Stomach smooth muscle (tissue), 2 donors: Measurements from ENCODE around the gene UST.

Experiments
- H3K27ac ChIP-seq: one replicate; pipeline ENCODE4 v1.7.0; 2013; ENCODE audit warnings: mild to moderate bottlenecking, low read length, inconsistent platforms
- H3K27me3 ChIP-seq, 2 donors: one replicate each; pipeline ENCODE4 v1.7.0; 2013; ENCODE audit warnings: low read length in 2 of 2; ENCODE audit not compliant: insufficient read depth in 2 of 2, control insufficient read depth in 1 of 2
- H3K36me3 ChIP-seq, 2 donors: one replicate each; pipeline ENCODE4 v1.7.0; 2013; ENCODE audit warnings: low read length in 2 of 2; ENCODE audit not compliant: control insufficient read depth in 2 of 2, insufficient read depth in 2 of 2
- H3K4me1 ChIP-seq: one replicate; pipeline ENCODE4 v1.7.0; 2013; ENCODE audit warnings: low read length; ENCODE audit not compliant: control insufficient read depth, insufficient read depth
- H3K4me3 ChIP-seq, 2 donors: one replicate each; pipeline ENCODE4 v1.7.0; 2013; ENCODE audit warnings: low read length in 2 of 2
- H3K9ac ChIP-seq, 2 donors: one replicate each; pipeline ENCODE4 v1.7.0; 2013; ENCODE audit warnings: low read length in 2 of 2, mild to moderate bottlenecking in 1 of 2
- H3K9me3 ChIP-seq, 2 donors: one replicate each; pipeline ENCODE4 v1.7.0; 2013; ENCODE audit warnings: low read length in 2 of 2; ENCODE audit not compliant: control insufficient read depth in 2 of 2
- donor health status: healthy.
- donor health status: Pancreatic carcinoma.

UST gene

DNA sequence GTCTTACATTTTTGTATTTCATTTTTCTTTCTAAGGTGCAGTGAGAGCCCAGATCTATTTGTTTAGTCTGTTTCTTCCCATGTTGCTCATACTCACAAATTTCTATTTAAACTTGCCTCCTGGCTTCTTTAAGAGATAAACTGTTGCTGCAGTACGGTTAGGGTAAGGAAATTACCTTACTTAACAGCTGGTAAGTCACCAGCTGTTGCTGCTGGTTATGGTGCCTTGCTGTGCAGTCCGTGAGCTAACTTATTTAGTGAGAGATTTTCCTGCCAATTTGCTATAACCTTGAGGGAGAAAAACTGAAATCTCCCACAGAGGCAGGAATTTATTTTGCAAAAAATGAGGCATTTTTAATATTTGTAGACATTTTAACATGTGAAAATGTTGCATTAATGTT is 261.0 kb downstream of the UST start:
- Histone ChIP-seq H3K36me3 (peaks cover 3 to 7% of the 10 kb centered on the region in 2 donors), H3K9ac (no peak overlapping the region), H3K4me1 (no peaks in the 10 kb centered on the region), H3K27me3 (no peaks in the 10 kb centered on the region), H3K9me3 (no peaks in the 10 kb centered on the region), H3K27ac (no peak overlapping the region), H3K4me3 (no peak overlapping the region)

GRCh38 chr6:149008741-149009140 is 261.9 kb downstream of the UST start:
- H3K9ac ChIP-seq = no peak overlapping the region
- H3K4me1 ChIP-seq = no peaks in the 10 kb centered on the region
- no peak overlapping the region for H3K27ac ChIP-seq
- peaks cover 3 to 7% of the 10 kb centered on the region in 2 donors for H3K36me3 ChIP-seq
- no peaks in the 10 kb centered on the region for H3K27me3 ChIP-seq
- no peak overlapping the region for H3K4me3 ChIP-seq
- no peaks in the 10 kb centered on the region for H3K9me3 ChIP-seq

- H3K9me3 ChIP-seq = no peaks in the 10 kb centered on the region
- H3K4me1 ChIP-seq = peaks cover 3% of the 10 kb centered on the region
- H3K27ac ChIP-seq = no peak overlapping the region
- H3K4me3 ChIP-seq = no peak overlapping the region
- no peak overlapping the region for H3K9ac ChIP-seq
- no peaks in the 10 kb centered on the region for H3K36me3 ChIP-seq
- no peaks in the 10 kb centered on the region for H3K27me3 ChIP-seq
Observed at GRCh38 chr6:149012040-149012545, 265.3 kb downstream of the UST start.

GRCh38 chr6:149013586-149014344 is 266.9 kb downstream of the UST start:
- Histone ChIP-seq H3K27me3 (no peaks in the 10 kb centered on the region), H3K36me3 (peaks cover 0 to 3% of the 10 kb centered on the region in 2 donors), H3K27ac (no peak overlapping the region), H3K4me3 (no peak overlapping the region), H3K9ac (no peak overlapping the region), H3K9me3 (no peaks in the 10 kb centered on the region), H3K4me1 (peaks cover 3% of the 10 kb centered on the region)

DNA sequence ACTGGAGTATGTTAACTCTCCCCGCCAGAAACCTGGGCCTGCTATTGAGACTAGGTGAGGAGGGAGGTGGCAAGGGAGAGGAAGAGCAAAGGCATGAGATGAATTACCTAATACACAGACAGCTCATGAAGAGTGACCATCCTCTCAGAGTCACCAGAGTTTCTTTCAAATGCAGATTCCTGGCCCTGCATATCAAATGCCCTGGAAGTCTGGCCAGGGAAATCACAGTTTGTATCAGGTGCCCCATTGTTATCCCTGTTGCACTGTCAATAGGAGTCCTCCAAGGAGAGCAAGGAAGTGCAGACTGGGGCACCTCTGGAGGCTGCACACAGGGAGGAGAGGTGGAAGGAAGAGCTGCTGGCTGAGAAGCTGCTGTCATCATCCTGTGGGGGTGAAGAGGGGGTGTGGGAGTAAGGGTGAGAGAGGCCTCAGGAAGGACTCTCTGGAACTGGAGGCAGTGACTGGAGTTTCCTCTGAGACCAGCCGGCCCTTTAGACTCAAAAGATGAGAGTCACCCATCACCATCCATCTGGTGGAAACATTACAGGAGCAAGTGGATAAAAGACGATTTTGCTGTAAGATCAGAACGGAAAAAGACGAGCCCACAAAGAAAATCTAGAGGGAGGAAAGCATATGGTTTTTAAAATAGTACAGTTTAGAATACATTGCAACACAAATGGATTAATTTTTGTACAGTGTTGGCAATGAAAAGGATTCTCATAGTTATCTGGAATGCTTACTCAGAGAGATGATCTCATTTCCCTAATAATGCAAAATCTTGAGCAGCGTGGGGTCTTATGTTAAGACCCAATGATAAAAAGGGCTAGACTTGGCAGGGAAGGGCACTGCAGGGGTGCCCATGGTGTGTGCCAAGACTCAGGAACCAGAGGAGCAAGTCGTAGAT is 268.1 kb downstream of the UST start:
- no peak overlapping the region for H3K4me3 ChIP-seq
- H3K9ac ChIP-seq = no peak overlapping the region
- H3K27ac ChIP-seq = no peak overlapping the region
- H3K27me3 ChIP-seq = no peaks in the 10 kb centered on the region
- no peaks in the 10 kb centered on the region for H3K9me3 ChIP-seq
- H3K36me3 ChIP-seq = peaks cover 5 to 12% of the 10 kb centered on the region in 2 donors
- H3K4me1 ChIP-seq = peaks cover 3% of the 10 kb centered on the region

GRCh38 chr6:149015535-149016525 is 269.0 kb downstream of the UST start:
- H3K4me3 ChIP-seq = no peak overlapping the region
- H3K27ac ChIP-seq = no peak overlapping the region
- H3K27me3 ChIP-seq = no peaks in the 10 kb centered on the region
- H3K4me1 ChIP-seq = peaks cover 3% of the 10 kb centered on the region
- no peak overlapping the region for H3K9ac ChIP-seq
- no peaks in the 10 kb centered on the region for H3K9me3 ChIP-seq
- peaks cover 5 to 12% of the 10 kb centered on the region in 2 donors for H3K36me3 ChIP-seq

- Histone ChIP-seq H3K9ac (no peak overlapping the region), H3K9me3 (no peaks in the 10 kb centered on the region), H3K4me1 (peaks cover 3% of the 10 kb centered on the region), H3K36me3 (peaks cover 8 to 20% of the 10 kb centered on the region in 2 donors), H3K4me3 (no peak overlapping the region), H3K27me3 (no peaks in the 10 kb centered on the region), H3K27ac (no peak overlapping the region)
Observed at GRCh38 chr6:149016716-149017115, 269.9 kb downstream of the UST start.

DNA sequence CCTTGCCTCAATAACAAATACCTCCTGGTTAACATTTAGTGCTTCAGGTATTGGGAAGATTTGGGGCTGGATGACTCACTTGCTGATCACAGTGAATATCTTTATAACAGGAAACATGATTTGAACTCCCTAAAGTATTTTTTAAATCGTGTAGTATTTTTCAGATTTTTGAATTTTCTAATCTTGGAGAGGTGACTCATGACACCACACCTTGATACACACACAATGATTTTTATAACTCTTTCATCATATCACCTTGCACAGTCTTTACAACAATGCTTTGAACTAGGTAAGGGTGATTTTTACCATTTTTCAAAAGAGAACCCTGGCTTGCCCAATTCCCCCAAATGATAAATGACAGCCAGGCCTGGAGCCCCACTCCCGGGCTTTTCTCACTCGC is 273.5 kb downstream of the UST start:
- Histone ChIP-seq H3K4me3 (no peak overlapping the region), H3K9ac (no peak overlapping the region), H3K27me3 (no peaks in the 10 kb centered on the region), H3K36me3 (peaks cover 15 to 30% of the 10 kb centered on the region in 2 donors), H3K4me1 (no peaks in the 10 kb centered on the region), H3K9me3 (no peaks in the 10 kb centered on the region), H3K27ac (no peak overlapping the region)

DNA sequence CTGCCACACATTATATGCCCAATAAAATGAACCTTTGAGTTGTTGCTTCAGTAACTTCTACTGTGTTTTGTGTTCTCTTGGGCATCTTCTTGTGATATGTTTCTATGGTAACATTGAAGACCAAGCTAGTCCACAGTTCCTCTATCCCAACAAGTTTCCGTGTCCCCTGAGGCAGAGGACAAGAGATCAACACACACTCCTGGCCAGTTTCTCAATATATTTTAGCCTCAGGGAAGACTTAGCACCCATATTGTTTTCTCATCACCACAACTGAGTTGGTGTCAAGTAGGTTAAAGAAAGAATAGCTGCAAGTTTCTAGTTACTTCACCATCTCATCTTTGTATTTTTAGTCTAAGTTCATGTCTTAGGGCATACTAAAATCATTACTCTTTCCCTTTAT is 277.5 kb downstream of the UST start:
- Histone ChIP-seq H3K9ac (no peak overlapping the region), H3K4me3 (no peak overlapping the region), H3K36me3 (peaks cover 15 to 23% of the 10 kb centered on the region in 2 donors), H3K9me3 (no peaks in the 10 kb centered on the region), H3K27ac (no peak overlapping the region), H3K4me1 (no peaks in the 10 kb centered on the region), H3K27me3 (no peaks in the 10 kb centered on the region)

- H3K9ac ChIP-seq = no peak overlapping the region
- H3K4me1 ChIP-seq = no peaks in the 10 kb centered on the region
- H3K27ac ChIP-seq = no peak overlapping the region
- peaks cover 9 to 18% of the 10 kb centered on the region in 2 donors for H3K36me3 ChIP-seq
- H3K4me3 ChIP-seq = no peak overlapping the region
- no peaks in the 10 kb centered on the region for H3K9me3 ChIP-seq
- no peaks in the 10 kb centered on the region for H3K27me3 ChIP-seq
Observed at GRCh38 chr6:149025061-149025460, 278.2 kb downstream of the UST start.
